GM12891 (cell line): ENCODE measurements around the gene LAYN.

ENCODE experiments used
- POLR2A ChIP-seq: IDR thresholded peaks from 2 replicates; pipeline ENCODE4 v1.6.1; 2011; ENCODE audit warnings: low read depth, low read length, control low read depth
- POLR2AphosphoS5 ChIP-seq: IDR thresholded peaks from 2 replicates; pipeline ENCODE4 v1.6.1; 2011; ENCODE audit warnings: low read depth, low read length, control low read depth
- TAF1 ChIP-seq: IDR thresholded peaks from 2 replicates; pipeline ENCODE4 v1.6.1; 2011; ENCODE audit warnings: low read depth, low read length, control low read depth

GRCh38 chr11:111538407-111539114, 2.0 kb upstream of the LAYN start:
- TF ChIP-seq POLR2A = no peak
- no peak for TF ChIP-seq TAF1
- no peak for TF ChIP-seq POLR2AphosphoS5
